ENCODE data around the gene CDCA7.
"Not testable (repeated sequence)": the region's sequence is repeated elsewhere in the genome, so short reads cannot be mapped to it uniquely, and the experiment has no call there.

Gene CDCA7

DNA sequence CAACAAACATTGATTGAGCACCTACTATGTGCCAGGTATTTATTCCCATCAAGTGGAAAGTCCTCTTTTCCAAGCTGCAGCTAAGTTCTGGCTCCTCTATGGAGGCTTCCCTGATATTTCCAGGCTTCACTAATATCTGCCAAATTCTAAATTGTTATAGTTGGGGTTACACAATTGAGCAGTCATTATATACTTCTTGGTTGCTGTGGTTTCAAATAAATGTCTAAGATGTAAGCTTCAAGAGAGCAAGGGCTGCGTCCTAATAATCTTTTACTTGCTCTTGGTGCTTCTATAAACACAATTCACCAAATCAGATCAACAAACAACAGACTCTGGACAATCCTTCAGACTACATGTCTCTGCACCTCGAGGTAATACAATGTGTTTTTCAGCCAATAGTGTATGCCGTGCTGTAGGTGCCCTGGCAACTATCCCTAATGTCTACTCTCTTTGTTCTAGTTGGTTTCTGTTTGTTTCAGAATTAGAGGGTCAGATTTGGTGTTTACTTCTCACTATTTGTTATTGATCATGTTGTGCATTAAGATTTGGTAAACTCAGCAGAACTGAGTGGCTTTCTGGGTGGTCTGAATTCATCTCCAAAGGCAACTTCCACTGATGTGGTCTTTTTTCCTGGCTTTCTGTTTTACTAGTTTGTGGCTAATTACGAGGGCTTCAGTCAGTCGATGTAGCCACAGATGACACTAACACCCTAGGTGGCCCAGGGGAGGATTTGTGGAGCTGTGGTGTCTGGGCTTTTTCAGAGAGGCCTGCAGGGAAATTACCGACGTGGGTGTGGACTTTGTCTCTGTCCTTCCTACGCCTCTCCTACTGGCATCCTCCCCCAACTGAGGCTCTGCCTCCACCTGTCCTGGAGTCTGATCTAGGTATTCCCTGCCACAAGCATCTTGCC lies 50.4 kb downstream of the CDCA7 start:
- no peak for DNase-seq (ENCODE audit: low spot score)

GRCh38 chr2:173407176-173407575 lies 52.5 kb downstream of the CDCA7 start:
- no peak for DNase-seq (ENCODE audit: low spot score)

DNA sequence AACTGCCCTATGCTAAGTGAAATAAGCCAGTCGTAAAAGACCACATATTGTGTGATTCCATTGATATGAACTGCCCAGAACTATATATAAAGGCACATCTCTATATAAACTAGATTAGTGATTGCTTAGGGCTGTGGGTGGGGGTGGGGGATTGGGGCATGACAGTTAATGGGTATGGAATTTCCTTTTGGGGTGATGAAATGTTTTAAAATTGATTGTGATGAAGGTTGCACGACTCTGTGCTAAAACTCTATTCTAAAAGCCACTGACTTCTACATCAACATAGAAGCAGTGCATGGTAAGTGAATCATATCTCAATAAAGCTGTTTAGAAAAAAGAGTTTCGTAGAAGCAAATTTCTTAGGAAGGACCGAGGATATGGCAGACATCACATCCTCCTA lies 53.0 kb downstream of the CDCA7 start:
- DNase-seq (ENCODE audit: low spot score), result no peak

DNA sequence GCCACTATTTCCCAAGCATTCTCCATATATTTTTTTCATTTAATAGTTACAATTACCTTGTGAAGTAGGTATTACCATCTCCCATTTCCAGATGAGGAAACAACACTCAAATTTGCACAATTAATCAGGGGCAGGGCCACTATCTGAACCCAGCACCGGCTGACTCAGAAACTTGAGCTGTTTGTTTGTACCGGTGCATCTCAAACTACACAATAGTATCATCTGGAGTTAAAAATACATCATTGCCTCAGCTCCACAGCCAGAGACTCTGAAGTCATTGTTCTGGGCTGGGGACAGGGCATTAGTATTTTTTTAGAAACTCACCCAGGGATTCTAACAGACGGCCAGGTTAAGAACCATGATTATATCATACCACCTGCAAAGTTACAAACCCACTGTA lies 55.9 kb downstream of the CDCA7 start:
- DNase-seq (ENCODE audit: low spot score), result no peak

DNA sequence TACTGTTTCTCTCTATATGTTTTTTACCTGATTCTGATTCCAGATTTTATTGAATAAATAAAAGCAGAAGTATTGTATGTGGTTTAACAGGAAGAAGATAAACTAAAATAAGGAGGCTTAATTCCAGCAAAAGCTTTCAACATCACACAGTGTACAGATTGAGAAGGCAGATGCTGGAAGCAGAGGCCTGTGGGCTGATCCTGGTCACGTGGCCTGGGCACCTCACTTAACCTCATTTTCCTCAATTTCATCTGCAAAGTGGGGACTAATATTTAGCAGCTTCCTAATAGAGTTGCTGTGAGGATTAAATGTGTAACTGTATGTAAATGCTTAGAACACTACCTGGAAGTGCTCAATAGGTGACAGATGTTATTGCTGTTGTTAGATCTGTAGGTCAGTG lies 58.0 kb downstream of the CDCA7 start:
- DNase-seq (ENCODE audit: low spot score), result no peak

DNA sequence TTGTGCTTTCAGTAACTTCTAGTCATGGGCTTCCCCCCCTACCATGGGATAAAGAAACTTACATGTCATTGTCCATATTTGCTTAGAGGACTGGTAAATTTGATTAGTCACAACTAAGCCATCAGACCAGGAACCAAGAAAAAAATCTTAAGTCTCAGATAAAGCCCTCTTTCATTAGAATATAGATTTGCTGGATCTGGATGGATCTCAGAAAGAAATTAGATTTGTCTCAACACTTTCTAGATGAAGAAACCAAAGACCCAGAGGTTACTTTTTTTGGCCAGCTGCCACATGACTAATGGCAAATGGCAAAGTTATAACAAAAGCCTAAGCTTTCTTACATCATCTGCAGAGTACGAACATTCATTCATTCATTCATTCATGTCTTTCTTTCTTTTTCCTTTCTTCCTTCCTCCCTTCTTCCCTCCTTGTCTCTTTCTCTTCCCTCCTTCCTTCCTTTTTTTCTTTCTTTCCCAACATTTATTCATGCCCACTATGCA lies 60.2 kb downstream of the CDCA7 start:
- DNase-seq (ENCODE audit: low spot score), result no peak

- DNase-seq (ENCODE audit: low spot score), result no peak
Measured at GRCh38 chr2:173415431-173416381, 61.0 kb downstream of the CDCA7 start.

GRCh38 chr2:173416415-173417152 lies 61.9 kb downstream of the CDCA7 start:
- not testable (repeated sequence) for DNase-seq (ENCODE audit: low spot score)

DNA sequence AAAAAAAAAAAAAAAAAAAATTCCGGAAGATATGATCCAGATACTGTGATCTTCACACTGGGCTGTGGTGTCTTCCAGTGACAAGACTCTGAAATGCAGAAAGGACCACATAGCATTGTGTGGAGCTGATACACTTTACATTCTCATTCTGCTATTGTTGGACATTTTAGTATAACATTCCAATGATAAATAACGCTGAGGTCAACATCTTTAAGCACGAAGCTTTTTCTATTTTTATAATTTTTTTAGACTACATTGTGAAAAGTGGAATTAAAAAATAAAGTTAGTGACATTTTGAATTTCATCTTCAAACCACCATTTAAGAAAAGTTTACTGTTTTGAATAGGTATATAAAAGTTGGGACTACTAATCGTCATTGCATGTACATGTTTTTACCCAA lies 62.7 kb downstream of the CDCA7 start:
- DNase-seq (ENCODE audit: low spot score), result no peak

- DNase-seq (ENCODE audit: low spot score), result no peak
Measured at GRCh38 chr2:173417802-173418201, 63.1 kb downstream of the CDCA7 start.

Measured in hematopoietic multipotent progenitor cell treated with erythropoietin and hydrocortisone succinate and interleukin-3 and kit ligand, for 17 days (in vitro differentiated cells).